WTC11 (cell line): Measurements from ENCODE around the gene CD44. TPM values are rescaled to one million over a fixed set of nuclear protein-coding genes. Genes with fewer than 3 reads are reported as not detected.

Source experiments
- ATAC-seq: fragments of 200-7000 bp; cut with Tn5 transposase; 2 replicates; pipeline ENCODE4 v1.10.0; 2021; ENCODE audit warnings: mild to moderate bottlenecking, moderate library complexity
- CTCF ChIA-PET: fragments of 300-600 bp; sonication (Branson Sonifier 250); formaldehyde crosslinking; loops from one replicate; lab custom pipeline; 2021; ENCODE audit warnings: antibody characterized with exemption; lab: Charles Lee
- POLR2A ChIA-PET: fragments of 350-600 bp; sonication (Branson Sonifier 250); formaldehyde crosslinking; loops from one replicate; lab custom pipeline; 2021; ENCODE audit warnings: antibody characterized with exemption; lab: Charles Lee
- DNase-seq: peaks from one replicate; pipeline ENCODE4 v3.0.0; 2021; ENCODE audit warnings: low spot score
- H3K27ac Mint-ChIP-seq: 2 replicates; pipeline ENCODE4 v1.8.0; 2021; ENCODE audit warnings: mixed read lengths
- H3K27me3 Mint-ChIP-seq: 2 replicates; pipeline ENCODE4 v1.8.0; 2021; ENCODE audit warnings: low read depth, mild to moderate bottlenecking, moderate library complexity, mixed read lengths
- H3K36me3 Mint-ChIP-seq: 2 replicates; pipeline ENCODE4 v1.8.0; 2021; ENCODE audit warnings: mixed read lengths
- H3K4me1 Mint-ChIP-seq: 2 replicates; pipeline ENCODE4 v1.8.0; 2022; ENCODE audit warnings: mixed read lengths
- H3K4me3 Mint-ChIP-seq: 2 replicates; pipeline ENCODE4 v1.8.0; 2021; ENCODE audit warnings: mild to moderate bottlenecking, moderate library complexity, mixed read lengths
- H3K9me3 Mint-ChIP-seq: 2 replicates; pipeline ENCODE4 v1.8.0; 2021; ENCODE audit warnings: mixed read lengths
- CDX4 ChIP-seq: fragments of 250-450 bp; sonication (Bioruptor Pico); IDR thresholded peaks from 2 replicates; pipeline ENCODE4 v1.9.0; 2021; ENCODE audit warnings: moderate library complexity, mild to moderate bottlenecking, inconsistent platforms, borderline replicate concordance
- FOXK1 ChIP-seq: sonication (generic); formaldehyde crosslinking; IDR thresholded peaks from 2 replicates; pipeline ENCODE4 v1.8.0; 2022; ENCODE audit warnings: mild to moderate bottlenecking, moderate library complexity, missing genetic modification reagents
- MXD4 ChIP-seq: fragments of 250-450 bp; sonication (Bioruptor Pico); IDR thresholded peaks from 2 replicates; pipeline ENCODE4 v1.8.0; 2021; ENCODE audit warnings: mild to moderate bottlenecking, moderate library complexity, borderline replicate concordance
- NFYB ChIP-seq: sonication (generic); formaldehyde crosslinking; conservative IDR thresholded peaks from 2 replicates; pipeline ENCODE4 v1.8.0; 2022; ENCODE audit warnings: low read depth, missing genetic modification reagents
- RELA ChIP-seq: sonication (generic); formaldehyde crosslinking; IDR thresholded peaks from 2 replicates; pipeline ENCODE4 v1.8.1; 2022; ENCODE audit warnings: missing genetic modification reagents, mild to moderate bottlenecking, borderline replicate concordance
- SMAD3 ChIP-seq: sonication (generic); formaldehyde crosslinking; IDR thresholded peaks from 2 replicates; pipeline ENCODE4 v1.8.0; 2022; ENCODE audit warnings: missing genetic modification reagents, mild to moderate bottlenecking, borderline replicate concordance
- SP1 ChIP-seq: sonication (generic); formaldehyde crosslinking; conservative IDR thresholded peaks from 2 replicates; pipeline ENCODE4 v1.8.1; 2022; ENCODE audit warnings: missing genetic modification reagents
- TCF7 ChIP-seq: sonication (generic); formaldehyde crosslinking; IDR thresholded peaks from 2 replicates; pipeline ENCODE4 v1.8.0; 2022; ENCODE audit warnings: mild to moderate bottlenecking, low read depth, missing genetic modification reagents, moderate library complexity
- ZBTB21 ChIP-seq: sonication (generic); formaldehyde crosslinking; IDR thresholded peaks from 2 replicates; pipeline ENCODE4 v1.8.1; 2023; ENCODE audit warnings: mild to moderate bottlenecking, missing genetic modification reagents, borderline replicate concordance
- ZNF416 ChIP-seq: fragments of 250-450 bp; sonication (Bioruptor Pico); IDR thresholded peaks from 2 replicates; pipeline ENCODE4 v1.9.0; 2021; ENCODE audit warnings: mild to moderate bottlenecking, inconsistent platforms
- total RNA-seq: library from RNA; stranded (reverse); gene quantifications from 3 replicates; pipeline ENCODE4 v1.2.3, GENCODE V29; 2021
- TF ChIP-seq, protein P1 (sequence below): fragments of 200-600 bp; IDR thresholded peaks from 2 replicates; pipeline ENCODE4 v1.8.0; 2022; ENCODE audit warnings: antibody characterized with exemption
- TF ChIP-seq, protein P2 (sequence below): sonication (generic); formaldehyde crosslinking; IDR thresholded peaks from 2 replicates; pipeline ENCODE4 v1.8.1; 2023; ENCODE audit warnings: mild to moderate bottlenecking, missing genetic modification reagents, borderline replicate concordance
- TF ChIP-seq, protein P3 (sequence below): fragments of 250-450 bp; sonication (Bioruptor Pico); conservative IDR thresholded peaks from 2 replicates; pipeline ENCODE4 v1.9.0; 2021; ENCODE audit warnings: mild to moderate bottlenecking
- TF ChIP-seq, protein P4 (sequence below): sonication (generic); formaldehyde crosslinking; IDR thresholded peaks from 2 replicates; pipeline ENCODE4 v1.8.0; 2023; ENCODE audit warnings: missing genetic modification reagents, mild to moderate bottlenecking, borderline replicate concordance
- TF ChIP-seq, protein P5 (sequence below): sonication (generic); formaldehyde crosslinking; IDR thresholded peaks from 2 replicates; pipeline ENCODE4 v1.8.1; 2023; ENCODE audit warnings: mild to moderate bottlenecking, missing genetic modification reagents
- TF ChIP-seq, protein P6 (sequence below): sonication (generic); formaldehyde crosslinking; IDR thresholded peaks from 2 replicates; pipeline ENCODE4 v1.8.1; 2023; ENCODE audit warnings: mild to moderate bottlenecking, missing genetic modification reagents, moderate library complexity

CD44 gene
- total RNA-seq, 1 experiment from 2014 or later = 12.0 TPM

DNA sequence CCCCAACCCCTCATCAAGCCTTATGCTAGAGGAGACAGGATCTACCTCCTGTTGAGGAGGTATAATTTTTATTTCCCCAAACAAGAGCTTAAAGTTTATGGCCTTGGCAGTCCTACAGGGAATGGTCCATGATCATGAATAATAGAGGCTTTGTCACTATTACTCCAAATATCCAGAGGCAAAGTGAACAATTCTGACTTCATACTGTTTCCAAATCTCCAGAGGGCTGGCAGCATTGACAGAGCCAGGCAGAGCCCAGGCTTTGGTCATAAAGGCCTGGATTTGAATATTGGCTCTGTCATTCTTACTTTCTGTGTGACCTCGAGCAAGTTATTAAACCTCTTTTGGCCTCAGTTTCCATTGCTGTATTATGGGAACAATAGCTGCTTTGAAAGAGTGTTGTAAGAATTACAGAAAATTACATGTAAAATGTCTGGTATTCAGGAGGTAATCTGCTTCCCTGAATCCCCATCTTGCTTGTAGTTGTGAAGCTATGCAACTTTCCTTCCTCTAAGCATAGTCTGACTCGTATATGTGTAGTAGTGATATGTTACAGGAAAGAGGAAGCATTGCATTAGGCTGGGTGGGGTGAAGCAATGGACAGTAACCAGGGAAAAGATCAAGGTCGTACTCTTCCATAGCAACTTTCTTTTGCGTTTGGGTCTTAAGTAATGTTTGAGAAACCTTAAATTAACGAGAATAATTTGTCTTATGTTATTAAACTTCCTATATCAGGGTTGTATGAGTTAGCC is 88.8 kb downstream of the CD44 start (continued):
- TF ChIP-seq, protein P1, sequence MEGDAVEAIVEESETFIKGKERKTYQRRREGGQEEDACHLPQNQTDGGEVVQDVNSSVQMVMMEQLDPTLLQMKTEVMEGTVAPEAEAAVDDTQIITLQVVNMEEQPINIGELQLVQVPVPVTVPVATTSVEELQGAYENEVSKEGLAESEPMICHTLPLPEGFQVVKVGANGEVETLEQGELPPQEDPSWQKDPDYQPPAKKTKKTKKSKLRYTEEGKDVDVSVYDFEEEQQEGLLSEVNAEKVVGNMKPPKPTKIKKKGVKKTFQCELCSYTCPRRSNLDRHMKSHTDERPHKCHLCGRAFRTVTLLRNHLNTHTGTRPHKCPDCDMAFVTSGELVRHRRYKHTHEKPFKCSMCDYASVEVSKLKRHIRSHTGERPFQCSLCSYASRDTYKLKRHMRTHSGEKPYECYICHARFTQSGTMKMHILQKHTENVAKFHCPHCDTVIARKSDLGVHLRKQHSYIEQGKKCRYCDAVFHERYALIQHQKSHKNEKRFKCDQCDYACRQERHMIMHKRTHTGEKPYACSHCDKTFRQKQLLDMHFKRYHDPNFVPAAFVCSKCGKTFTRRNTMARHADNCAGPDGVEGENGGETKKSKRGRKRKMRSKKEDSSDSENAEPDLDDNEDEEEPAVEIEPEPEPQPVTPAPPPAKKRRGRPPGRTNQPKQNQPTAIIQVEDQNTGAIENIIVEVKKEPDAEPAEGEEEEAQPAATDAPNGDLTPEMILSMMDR = no peak
- TF ChIP-seq CDX4 (CRISPR knock-in tag) (no peak), SMAD3 (no peak)

GRCh38 chr11:35228328-35228725 is 89.4 kb downstream of the CD44 start:
- no peaks in the 10 kb centered on the region for H3K4me1 Mint-ChIP-seq
- no peak overlapping the region for H3K27ac Mint-ChIP-seq
- DNase-seq = no peak
- ChIA-PET CTCF (no interaction called here), POLR2A (no interaction called here)
- no peaks in the 10 kb centered on the region; the same call in 1 of the 2 replicates for H3K27me3 Mint-ChIP-seq
- ATAC-seq = no peak
- H3K9me3 Mint-ChIP-seq = no peaks in the 10 kb centered on the region
- H3K36me3 Mint-ChIP-seq = no peaks in the 10 kb centered on the region
- TF ChIP-seq, protein P2, sequence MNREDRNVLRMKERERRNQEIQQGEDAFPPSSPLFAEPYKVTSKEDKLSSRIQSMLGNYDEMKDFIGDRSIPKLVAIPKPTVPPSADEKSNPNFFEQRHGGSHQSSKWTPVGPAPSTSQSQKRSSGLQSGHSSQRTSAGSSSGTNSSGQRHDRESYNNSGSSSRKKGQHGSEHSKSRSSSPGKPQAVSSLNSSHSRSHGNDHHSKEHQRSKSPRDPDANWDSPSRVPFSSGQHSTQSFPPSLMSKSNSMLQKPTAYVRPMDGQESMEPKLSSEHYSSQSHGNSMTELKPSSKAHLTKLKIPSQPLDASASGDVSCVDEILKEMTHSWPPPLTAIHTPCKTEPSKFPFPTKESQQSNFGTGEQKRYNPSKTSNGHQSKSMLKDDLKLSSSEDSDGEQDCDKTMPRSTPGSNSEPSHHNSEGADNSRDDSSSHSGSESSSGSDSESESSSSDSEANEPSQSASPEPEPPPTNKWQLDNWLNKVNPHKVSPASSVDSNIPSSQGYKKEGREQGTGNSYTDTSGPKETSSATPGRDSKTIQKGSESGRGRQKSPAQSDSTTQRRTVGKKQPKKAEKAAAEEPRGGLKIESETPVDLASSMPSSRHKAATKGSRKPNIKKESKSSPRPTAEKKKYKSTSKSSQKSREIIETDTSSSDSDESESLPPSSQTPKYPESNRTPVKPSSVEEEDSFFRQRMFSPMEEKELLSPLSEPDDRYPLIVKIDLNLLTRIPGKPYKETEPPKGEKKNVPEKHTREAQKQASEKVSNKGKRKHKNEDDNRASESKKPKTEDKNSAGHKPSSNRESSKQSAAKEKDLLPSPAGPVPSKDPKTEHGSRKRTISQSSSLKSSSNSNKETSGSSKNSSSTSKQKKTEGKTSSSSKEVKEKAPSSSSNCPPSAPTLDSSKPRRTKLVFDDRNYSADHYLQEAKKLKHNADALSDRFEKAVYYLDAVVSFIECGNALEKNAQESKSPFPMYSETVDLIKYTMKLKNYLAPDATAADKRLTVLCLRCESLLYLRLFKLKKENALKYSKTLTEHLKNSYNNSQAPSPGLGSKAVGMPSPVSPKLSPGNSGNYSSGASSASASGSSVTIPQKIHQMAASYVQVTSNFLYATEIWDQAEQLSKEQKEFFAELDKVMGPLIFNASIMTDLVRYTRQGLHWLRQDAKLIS (CRISPR knock-in tag) = no peak
- no peak overlapping the region for H3K4me3 Mint-ChIP-seq

GRCh38 chr11:35230388-35230787 is 91.4 kb downstream of the CD44 start:
- Mint-ChIP-seq H3K27ac (no peak overlapping the region), H3K27me3 (no peaks in the 10 kb centered on the region; the same call in 1 of the 2 replicates), H3K36me3 (peaks cover 4% of the 10 kb centered on the region; the same call in 1 of the 2 replicates), H3K4me1 (no peaks in the 10 kb centered on the region), H3K9me3 (peaks cover 16% of the 10 kb centered on the region), H3K4me3 (no peak overlapping the region)
- ATAC-seq (no peak), DNase-seq (no peak)
- CTCF ChIA-PET = no interaction called here
- POLR2A ChIA-PET = no interaction called here
- TF ChIP-seq FOXK1 (CRISPR knock-in tag) = no peak
- TF ChIP-seq, protein P3, sequence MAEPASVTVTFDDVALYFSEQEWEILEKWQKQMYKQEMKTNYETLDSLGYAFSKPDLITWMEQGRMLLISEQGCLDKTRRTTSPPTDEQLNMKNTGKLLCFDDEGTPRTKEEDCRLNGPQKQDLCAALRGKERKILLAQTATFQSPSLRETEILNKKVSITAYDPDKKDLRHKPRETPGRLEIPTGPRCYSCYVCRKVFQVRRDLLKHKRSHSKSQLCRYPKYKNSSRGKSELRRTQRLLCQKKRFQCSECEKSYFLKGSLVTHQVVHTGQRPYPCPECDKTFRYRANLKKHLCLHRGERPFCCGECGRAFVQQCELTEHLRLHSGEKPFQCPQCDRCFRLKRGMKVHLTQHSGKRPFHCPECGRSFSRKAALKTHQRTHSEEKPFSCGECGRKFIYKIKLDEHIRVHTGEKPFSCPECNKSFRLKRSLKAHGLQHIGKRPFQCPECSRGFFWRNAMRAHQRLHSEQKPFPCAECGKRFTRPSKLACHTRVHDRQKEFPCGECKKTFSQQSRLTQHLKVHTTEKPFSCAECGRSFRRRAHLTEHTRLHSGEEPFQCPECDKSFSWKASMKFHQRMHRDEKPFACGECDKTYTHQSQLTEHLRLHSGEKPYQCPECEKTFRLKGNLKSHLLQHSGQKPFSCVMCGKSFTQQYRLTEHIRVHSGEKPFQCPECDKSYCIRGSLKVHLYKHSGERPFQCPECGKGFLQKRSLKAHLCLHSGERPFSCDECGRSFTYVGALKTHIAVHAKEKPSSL (CRISPR knock-in tag) = no peak
- TF ChIP-seq ZNF416 (CRISPR knock-in tag) = no peak
- TF ChIP-seq, protein P4, sequence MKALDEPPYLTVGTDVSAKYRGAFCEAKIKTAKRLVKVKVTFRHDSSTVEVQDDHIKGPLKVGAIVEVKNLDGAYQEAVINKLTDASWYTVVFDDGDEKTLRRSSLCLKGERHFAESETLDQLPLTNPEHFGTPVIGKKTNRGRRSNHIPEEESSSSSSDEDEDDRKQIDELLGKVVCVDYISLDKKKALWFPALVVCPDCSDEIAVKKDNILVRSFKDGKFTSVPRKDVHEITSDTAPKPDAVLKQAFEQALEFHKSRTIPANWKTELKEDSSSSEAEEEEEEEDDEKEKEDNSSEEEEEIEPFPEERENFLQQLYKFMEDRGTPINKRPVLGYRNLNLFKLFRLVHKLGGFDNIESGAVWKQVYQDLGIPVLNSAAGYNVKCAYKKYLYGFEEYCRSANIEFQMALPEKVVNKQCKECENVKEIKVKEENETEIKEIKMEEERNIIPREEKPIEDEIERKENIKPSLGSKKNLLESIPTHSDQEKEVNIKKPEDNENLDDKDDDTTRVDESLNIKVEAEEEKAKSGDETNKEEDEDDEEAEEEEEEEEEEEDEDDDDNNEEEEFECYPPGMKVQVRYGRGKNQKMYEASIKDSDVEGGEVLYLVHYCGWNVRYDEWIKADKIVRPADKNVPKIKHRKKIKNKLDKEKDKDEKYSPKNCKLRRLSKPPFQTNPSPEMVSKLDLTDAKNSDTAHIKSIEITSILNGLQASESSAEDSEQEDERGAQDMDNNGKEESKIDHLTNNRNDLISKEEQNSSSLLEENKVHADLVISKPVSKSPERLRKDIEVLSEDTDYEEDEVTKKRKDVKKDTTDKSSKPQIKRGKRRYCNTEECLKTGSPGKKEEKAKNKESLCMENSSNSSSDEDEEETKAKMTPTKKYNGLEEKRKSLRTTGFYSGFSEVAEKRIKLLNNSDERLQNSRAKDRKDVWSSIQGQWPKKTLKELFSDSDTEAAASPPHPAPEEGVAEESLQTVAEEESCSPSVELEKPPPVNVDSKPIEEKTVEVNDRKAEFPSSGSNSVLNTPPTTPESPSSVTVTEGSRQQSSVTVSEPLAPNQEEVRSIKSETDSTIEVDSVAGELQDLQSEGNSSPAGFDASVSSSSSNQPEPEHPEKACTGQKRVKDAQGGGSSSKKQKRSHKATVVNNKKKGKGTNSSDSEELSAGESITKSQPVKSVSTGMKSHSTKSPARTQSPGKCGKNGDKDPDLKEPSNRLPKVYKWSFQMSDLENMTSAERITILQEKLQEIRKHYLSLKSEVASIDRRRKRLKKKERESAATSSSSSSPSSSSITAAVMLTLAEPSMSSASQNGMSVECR = no peak
- no peak for TF ChIP-seq NFYB (CRISPR knock-in tag)
- no peak for TF ChIP-seq ZBTB21 (CRISPR knock-in tag)
- TF ChIP-seq TCF7 = no peak
- TF ChIP-seq SP1 (CRISPR knock-in tag) = no peak
- TF ChIP-seq, protein P5, sequence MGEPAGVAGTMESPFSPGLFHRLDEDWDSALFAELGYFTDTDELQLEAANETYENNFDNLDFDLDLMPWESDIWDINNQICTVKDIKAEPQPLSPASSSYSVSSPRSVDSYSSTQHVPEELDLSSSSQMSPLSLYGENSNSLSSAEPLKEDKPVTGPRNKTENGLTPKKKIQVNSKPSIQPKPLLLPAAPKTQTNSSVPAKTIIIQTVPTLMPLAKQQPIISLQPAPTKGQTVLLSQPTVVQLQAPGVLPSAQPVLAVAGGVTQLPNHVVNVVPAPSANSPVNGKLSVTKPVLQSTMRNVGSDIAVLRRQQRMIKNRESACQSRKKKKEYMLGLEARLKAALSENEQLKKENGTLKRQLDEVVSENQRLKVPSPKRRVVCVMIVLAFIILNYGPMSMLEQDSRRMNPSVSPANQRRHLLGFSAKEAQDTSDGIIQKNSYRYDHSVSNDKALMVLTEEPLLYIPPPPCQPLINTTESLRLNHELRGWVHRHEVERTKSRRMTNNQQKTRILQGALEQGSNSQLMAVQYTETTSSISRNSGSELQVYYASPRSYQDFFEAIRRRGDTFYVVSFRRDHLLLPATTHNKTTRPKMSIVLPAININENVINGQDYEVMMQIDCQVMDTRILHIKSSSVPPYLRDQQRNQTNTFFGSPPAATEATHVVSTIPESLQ = no peak
- TF ChIP-seq, protein P6, sequence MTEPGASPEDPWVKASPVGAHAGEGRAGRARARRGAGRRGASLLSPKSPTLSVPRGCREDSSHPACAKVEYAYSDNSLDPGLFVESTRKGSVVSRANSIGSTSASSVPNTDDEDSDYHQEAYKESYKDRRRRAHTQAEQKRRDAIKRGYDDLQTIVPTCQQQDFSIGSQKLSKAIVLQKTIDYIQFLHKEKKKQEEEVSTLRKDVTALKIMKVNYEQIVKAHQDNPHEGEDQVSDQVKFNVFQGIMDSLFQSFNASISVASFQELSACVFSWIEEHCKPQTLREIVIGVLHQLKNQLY = no peak
- TF ChIP-seq RELA = no peak
- no peak for TF ChIP-seq MXD4
